ENCODE data around the gene GUCY2C.

GUCY2C gene

GRCh38 chr12:14723763-14724162 is 27.4 kb upstream of the GUCY2C start:
- TF ChIP-seq, protein P1, sequence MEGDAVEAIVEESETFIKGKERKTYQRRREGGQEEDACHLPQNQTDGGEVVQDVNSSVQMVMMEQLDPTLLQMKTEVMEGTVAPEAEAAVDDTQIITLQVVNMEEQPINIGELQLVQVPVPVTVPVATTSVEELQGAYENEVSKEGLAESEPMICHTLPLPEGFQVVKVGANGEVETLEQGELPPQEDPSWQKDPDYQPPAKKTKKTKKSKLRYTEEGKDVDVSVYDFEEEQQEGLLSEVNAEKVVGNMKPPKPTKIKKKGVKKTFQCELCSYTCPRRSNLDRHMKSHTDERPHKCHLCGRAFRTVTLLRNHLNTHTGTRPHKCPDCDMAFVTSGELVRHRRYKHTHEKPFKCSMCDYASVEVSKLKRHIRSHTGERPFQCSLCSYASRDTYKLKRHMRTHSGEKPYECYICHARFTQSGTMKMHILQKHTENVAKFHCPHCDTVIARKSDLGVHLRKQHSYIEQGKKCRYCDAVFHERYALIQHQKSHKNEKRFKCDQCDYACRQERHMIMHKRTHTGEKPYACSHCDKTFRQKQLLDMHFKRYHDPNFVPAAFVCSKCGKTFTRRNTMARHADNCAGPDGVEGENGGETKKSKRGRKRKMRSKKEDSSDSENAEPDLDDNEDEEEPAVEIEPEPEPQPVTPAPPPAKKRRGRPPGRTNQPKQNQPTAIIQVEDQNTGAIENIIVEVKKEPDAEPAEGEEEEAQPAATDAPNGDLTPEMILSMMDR (IDR thresholded peaks at IDR 0.05; ENCODE audit: insufficient read depth, low read depth, low read length, missing control alignments), result peak; percentile 65
- DNase-seq (ENCODE audit: low read depth), result peak; percentile 74
- H3K4me3 ChIP-seq (ENCODE audit: low read depth, low read length), result no peak overlapping the region

DNA sequence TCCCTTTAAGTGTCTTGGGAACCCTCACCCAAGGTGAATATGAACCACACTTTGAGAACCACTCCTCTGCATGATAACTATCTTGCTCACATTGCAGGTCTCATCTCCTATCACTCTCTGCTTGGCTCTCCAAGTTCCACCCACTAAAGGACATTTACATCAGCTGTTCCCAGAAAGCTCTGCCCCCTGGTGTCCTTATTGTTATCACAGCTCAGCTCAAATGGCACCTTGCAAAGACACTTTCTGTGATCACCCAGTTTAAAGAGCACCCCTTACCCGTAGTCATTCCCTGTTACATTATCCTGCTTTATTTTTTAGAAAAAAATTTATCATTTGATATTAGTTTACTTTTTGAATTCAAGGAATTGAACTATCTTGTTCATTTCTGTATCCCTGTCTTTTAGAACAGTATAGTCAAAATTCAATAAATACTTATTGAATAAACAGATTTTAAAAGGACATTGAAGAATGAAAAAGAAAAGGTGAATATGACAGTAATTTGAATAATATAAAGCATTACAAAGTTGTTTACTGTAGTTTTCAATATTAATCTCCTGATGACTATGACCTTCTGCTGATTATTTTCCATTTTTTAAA is 20.5 kb upstream of the GUCY2C start:
- peak; percentile 80 for DNase-seq (ENCODE audit: low read depth)
- TF ChIP-seq, protein P1 (IDR thresholded peaks at IDR 0.05; ENCODE audit: insufficient read depth, low read depth, low read length, missing control alignments), result peak; percentile 60
- no peak overlapping the region for H3K4me3 ChIP-seq (ENCODE audit: low read depth, low read length)

GRCh38 chr12:14714437-14714836 is 18.0 kb upstream of the GUCY2C start:
- no peak for DNase-seq (ENCODE audit: low read depth)
- H3K4me3 ChIP-seq (ENCODE audit: low read depth, low read length), result no peak overlapping the region
- TF ChIP-seq, protein P1 (IDR thresholded peaks at IDR 0.05; ENCODE audit: insufficient read depth, low read depth, low read length, missing control alignments), result no peak

DNA sequence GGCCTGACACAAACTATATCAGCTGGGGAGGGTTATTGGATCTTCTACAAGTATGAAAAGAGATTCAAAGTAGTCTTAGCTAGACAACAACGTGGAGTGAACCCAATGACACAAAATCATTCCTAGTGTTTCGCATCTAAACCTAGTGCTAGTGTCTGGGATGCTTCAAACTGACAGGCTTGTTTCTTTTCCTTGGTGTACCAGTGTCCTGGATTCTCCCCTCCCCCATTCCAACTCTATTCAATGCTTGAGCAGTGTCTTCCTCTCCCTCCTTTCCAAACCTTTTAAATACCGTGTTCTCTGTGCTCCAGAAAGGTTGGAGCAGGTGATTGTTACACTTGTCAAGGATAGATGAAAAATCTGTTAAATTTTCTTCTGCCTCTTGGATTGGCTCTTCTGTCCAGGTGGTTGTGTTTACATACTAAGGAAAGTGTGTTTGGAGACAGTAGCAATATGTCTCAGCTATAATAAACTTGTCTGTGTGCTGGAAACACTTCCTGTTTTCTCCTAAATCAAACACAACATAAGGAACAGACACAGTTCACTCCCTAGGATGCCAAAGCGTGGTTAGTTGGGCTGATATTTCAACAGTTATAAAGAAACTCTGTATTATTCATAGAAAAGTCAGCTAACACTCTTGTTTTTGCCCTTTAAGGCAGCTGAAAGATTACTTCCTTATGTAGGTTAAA is 14.4 kb upstream of the GUCY2C start:
- TF ChIP-seq, protein P1 (IDR thresholded peaks at IDR 0.05; ENCODE audit: insufficient read depth, low read depth, low read length, missing control alignments), result no peak
- no peak overlapping the region for H3K4me3 ChIP-seq (ENCODE audit: low read depth, low read length)
- no peak for DNase-seq (ENCODE audit: low read depth)

DNA sequence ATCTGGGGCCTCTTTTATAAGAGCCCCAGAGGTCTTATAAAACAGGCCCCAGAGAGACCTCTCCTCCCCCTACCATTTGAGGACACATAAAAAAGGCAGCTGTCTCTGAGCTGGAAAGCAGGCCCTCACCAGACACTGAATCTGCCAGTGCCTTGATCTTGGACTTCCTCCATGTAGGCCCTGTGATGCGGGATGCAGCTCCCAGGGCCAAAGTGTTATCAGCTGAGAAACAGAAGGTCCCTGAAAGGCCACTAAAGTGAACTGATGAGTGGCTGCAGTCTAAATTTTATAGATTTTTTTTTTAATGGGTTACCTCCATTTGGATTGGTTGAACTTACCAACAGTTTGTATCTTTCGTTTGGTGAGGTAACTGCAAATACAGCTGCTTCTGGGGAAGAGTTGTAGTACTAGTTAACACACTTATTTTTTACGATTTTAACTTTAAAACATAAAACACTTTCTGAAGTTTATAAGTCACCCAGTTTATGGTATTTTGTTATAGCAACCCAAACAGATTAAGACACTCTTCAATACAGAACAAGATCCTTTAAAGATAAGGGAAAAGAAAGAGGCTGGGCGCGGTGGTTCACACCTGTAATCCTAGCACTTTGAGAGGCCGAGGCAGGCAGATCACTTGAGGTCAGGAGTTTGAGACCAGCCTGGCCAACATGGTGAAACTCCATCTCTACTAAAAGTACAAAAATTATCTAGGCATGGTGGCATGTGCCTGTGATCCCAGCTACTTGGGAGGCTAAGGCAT is 5.6 kb upstream of the GUCY2C start:
- no peak overlapping the region for H3K4me3 ChIP-seq (ENCODE audit: low read depth, low read length)
- DNase-seq (ENCODE audit: low read depth), result no peak
- TF ChIP-seq, protein P1 (IDR thresholded peaks at IDR 0.05; ENCODE audit: insufficient read depth, low read depth, low read length, missing control alignments), result no peak

DNA sequence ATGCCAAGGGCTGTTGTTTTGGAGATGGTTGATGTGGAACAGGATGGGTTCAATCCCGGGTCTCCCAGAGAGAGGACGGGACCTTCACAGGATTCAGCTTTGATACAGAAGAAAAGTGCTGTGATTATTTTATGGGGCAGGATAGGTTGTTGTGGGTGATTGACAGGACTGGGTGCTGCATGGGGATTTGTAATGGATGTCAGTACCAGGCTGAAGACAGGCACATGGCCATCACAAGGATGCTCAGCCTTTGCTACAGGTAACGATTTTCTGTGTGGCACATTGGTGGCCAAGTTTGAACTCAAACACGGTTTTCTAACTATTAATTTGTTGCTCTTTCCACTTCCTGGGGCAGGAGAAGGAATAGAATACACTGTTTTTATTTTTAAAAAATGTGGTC is 4.5 kb upstream of the GUCY2C start:
- no peak for DNase-seq (ENCODE audit: low read depth)
- TF ChIP-seq, protein P1 (IDR thresholded peaks at IDR 0.05; ENCODE audit: insufficient read depth, low read depth, low read length, missing control alignments), result no peak
- no peak overlapping the region for H3K4me3 ChIP-seq (ENCODE audit: low read depth, low read length)
